Measurements from ENCODE around the gene KSR1.

KSR1 gene

DNA sequence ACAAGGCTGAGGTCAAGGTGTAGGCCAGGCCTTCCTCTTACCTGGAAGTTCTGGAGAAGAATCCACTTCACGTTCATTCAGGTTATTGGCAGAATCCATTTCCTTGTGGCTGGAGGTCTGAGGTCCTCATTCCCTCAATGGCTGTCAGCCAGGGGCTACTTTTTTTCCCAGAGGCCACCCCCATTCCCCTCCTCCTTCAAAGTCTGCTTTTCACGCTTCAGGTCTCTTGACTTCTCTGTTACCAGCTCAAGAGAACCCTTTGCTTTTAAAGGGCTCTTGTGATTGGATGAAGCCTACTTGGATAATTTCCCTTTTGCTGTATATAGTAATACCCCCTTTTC is 119.6 kb downstream of the KSR1 start:
- POLR2A ChIA-PET, result no interaction called here
- TF ChIP-seq, protein P1, sequence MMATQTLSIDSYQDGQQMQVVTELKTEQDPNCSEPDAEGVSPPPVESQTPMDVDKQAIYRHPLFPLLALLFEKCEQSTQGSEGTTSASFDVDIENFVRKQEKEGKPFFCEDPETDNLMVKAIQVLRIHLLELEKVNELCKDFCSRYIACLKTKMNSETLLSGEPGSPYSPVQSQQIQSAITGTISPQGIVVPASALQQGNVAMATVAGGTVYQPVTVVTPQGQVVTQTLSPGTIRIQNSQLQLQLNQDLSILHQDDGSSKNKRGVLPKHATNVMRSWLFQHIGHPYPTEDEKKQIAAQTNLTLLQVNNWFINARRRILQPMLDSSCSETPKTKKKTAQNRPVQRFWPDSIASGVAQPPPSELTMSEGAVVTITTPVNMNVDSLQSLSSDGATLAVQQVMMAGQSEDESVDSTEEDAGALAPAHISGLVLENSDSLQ (IDR thresholded peaks at IDR 0.05), result no peak
- TF ChIP-seq L3MBTL2 (conservative IDR thresholded peaks at IDR 0.05) (no peak), FOXK2 (IDR thresholded peaks at IDR 0.05) (no peak), CTBP1 (IDR thresholded peaks at IDR 0.05; ENCODE audit: borderline replicate concordance) (no peak), ZNF384 (IDR thresholded peaks at IDR 0.05) (no peak), FOXA1 (IDR thresholded peaks at IDR 0.05) (no peak), LEF1 (IDR thresholded peaks at IDR 0.05; ENCODE audit: borderline replicate concordance) (no peak), BHLHE40 (IDR thresholded peaks at IDR 0.05; ENCODE audit: borderline replicate concordance) (no peak), TARDBP (IDR thresholded peaks at IDR 0.05) (no peak), NFRKB (IDR thresholded peaks at IDR 0.05) (no peak)
- CTCF ChIA-PET, result interaction anchor here (2.0 kb wide), 1 partner anchor 24 kb away, joined by 5 read pairs; no protein-coding TSS in a partner anchor
- no peak for DNase-seq (ENCODE audit: extremely low spot score)

DNA sequence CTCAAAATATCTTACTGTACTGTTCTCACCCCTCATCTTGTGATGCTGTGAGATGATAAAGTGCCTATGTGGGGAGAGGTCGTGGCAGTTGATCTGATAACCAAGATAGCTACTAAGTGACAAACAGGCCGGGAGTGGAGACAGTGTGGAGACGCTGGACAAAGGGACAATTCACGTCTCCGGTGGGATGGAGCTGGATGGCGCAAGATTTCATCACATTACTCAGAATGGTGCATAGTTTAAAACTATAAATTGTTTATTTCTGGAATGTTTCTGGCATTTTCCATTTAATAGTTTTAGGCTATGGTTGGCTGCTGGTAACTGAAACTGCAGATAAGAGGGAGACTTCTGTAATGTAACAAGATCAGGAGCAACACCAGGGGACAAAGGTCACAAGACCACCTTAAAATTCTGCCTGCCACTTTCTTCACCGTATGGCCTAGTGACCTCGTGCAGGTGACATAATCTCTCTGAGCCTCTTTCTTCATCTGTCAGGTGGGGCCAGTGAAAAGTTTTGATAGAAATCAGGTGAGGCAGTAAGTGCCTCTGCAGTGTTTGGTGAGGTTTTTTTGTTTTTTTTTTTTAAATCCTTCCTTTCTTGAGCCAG is 120.3 kb downstream of the KSR1 start:
- DNase-seq (ENCODE audit: extremely low spot score), result no peak
- TF ChIP-seq ARNT (IDR thresholded peaks at IDR 0.05) (no peak), FOXK2 (IDR thresholded peaks at IDR 0.05) (no peak), ELF4 (IDR thresholded peaks at IDR 0.05) (no peak), ZNF384 (IDR thresholded peaks at IDR 0.05) (no peak), CTBP1 (IDR thresholded peaks at IDR 0.05; ENCODE audit: borderline replicate concordance) (no peak), HDGF (IDR thresholded peaks at IDR 0.05; ENCODE audit: borderline replicate concordance) (no peak), FOXM1 (IDR thresholded peaks at IDR 0.05; ENCODE audit: borderline replicate concordance) (no peak), L3MBTL2 (conservative IDR thresholded peaks at IDR 0.05) (no peak), SP1 (IDR thresholded peaks at IDR 0.05) (no peak), FOXA1 (IDR thresholded peaks at IDR 0.05) (no peak), BHLHE40 (IDR thresholded peaks at IDR 0.05; ENCODE audit: borderline replicate concordance) (no peak), NFRKB (IDR thresholded peaks at IDR 0.05) (no peak)
- TF ChIP-seq, protein P1 (IDR thresholded peaks at IDR 0.05), result no peak
- POLR2A ChIA-PET, result interaction anchor here (0.7 kb wide), 1 partner anchor 82 kb away, joined by 3 read pairs; no protein-coding TSS in a partner anchor
- CTCF ChIA-PET, result interaction anchor here (0.6 to 1.4 kb wide), 2 partner anchors 23 to 56 kb away, joined by 3 to 4 read pairs; no protein-coding TSS in a partner anchor

DNA sequence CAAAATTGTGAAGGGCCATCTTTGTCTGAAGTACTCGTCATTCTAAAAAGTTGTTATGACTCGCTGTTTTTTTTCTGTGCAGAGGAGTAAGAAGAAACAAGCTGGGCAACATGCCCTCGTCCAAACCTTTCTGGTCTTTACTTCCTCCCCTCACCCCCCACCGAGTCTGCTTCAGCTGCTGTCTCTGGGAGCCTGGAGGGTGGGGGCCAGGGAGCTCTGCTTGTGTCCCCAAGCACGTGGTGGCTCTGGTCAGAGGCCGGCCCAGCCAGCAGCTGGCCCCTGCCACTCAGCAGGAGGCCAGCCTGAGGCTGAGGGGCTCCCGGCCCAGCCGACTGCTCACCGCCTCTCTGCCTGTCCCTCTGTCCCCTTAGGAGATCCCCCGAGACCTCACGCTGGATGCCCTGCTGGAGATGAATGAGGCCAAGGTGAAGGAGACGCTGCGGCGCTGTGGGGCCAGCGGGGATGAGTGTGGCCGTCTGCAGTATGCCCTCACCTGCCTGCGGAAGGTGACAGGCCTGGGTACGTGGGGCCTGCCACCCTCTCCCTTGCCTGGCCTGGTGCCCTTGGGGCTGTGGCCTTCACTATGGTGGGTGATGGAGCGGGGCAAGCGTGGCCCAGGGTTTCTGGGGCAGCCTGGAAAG is 121.0 kb downstream of the KSR1 start:
- DNase-seq (ENCODE audit: extremely low spot score), result no peak
- ChIA-PET POLR2A (interaction anchor here (0.7 kb wide), 1 partner anchor 83 kb away, joined by 3 read pairs; no protein-coding TSS in a partner anchor), CTCF (interaction anchor here (1.2 to 1.4 kb wide), 2 partner anchors 22 to 33 kb away, joined by 3 to 4 read pairs; no protein-coding TSS in a partner anchor)
- TF ChIP-seq SP1 (IDR thresholded peaks at IDR 0.05) (no peak), HDGF (IDR thresholded peaks at IDR 0.05; ENCODE audit: borderline replicate concordance) (no peak), CTBP1 (IDR thresholded peaks at IDR 0.05; ENCODE audit: borderline replicate concordance) (no peak), SUZ12 (IDR thresholded peaks at IDR 0.05) (no peak), LEF1 (IDR thresholded peaks at IDR 0.05; ENCODE audit: borderline replicate concordance) (no peak), NFRKB (IDR thresholded peaks at IDR 0.05) (no peak), ARNT (IDR thresholded peaks at IDR 0.05) (no peak)
- TF ChIP-seq, protein P1 (IDR thresholded peaks at IDR 0.05), result no peak

DNA sequence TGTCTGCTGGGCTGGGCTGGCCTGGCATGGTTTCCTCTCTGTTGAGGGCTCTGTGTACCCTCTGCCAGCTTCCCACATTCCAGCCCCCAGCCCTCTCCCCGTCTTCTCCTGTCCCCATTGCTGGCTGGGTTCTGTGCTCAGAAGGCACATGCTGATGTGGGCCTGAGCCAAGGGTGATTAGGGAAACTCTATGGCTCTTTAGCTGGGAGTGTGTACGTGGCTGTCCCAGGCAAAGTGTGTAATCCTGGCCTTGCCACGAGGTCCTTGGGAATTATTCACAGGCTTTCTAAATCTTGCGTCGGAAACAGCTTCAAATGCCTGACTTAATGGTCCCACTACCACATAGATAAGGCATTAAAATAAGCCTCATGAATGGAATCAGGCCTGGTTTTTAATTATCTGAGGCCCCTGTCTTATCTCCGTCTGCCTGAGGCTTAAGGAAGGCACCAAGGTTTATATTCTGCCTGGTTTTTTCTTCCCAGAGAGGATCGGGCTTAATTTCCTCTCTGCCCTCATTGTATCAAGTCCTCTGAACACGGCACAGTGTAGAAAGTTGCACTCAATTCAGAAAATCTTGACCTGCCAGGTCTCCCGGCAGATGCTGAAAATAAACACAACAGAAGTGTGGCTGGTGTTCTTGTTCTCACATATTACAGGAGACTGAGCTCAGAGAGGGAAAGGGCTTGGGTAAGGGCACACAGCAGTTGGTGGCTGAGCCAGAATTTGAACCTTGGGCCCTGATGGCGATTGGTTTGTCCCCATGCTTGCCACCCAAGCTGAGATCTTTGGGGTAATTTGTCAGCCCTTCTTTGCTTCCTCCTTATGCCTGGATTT is 121.9 kb downstream of the KSR1 start:
- CTCF ChIA-PET, result interaction anchor here (0.5 to 1.2 kb wide), 5 partner anchors 22 to 224 kb away, joined by 3 to 9 read pairs (median 3); no protein-coding TSS in a partner anchor
- TF ChIP-seq FOXM1 (IDR thresholded peaks at IDR 0.05; ENCODE audit: borderline replicate concordance) (no peak), CTBP1 (IDR thresholded peaks at IDR 0.05; ENCODE audit: borderline replicate concordance) (no peak), LEF1 (IDR thresholded peaks at IDR 0.05; ENCODE audit: borderline replicate concordance) (no peak), ELF4 (IDR thresholded peaks at IDR 0.05) (no peak), L3MBTL2 (conservative IDR thresholded peaks at IDR 0.05) (no peak), FOXK2 (IDR thresholded peaks at IDR 0.05) (no peak)
- TF ChIP-seq, protein P1 (IDR thresholded peaks at IDR 0.05), result no peak
- DNase-seq (ENCODE audit: extremely low spot score), result no peak
- POLR2A ChIA-PET, result interaction anchor here (0.6 to 1.1 kb wide), 2 partner anchors 122 to 255 kb away, joined by 3 read pairs; partner anchors contain the start of gene KSR1

DNA sequence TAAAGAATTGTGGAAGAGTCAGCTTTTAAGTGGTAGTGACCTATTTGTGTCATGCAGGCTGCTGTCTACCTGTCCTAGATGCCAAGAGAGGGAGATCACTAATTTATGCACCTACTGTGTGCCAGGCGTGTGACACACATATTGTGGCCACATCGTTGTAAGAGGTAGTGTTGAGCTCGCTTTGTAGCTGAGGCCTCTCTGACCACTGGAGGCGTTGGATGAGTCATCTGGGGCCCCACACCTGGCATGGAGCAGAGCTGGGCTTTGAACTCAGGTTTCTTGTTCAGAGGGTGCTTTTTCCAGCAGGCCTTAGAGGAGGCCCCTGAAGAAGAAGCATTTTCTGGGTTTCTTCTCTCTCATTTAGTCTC is 122.5 kb downstream of the KSR1 start:
- DNase-seq (ENCODE audit: extremely low spot score), result no peak

More for the DNA sequence above, 122.5 kb downstream of the KSR1 start:
- TF ChIP-seq SUZ12 (IDR thresholded peaks at IDR 0.05) (no peak), TARDBP (IDR thresholded peaks at IDR 0.05) (no peak), BHLHE40 (IDR thresholded peaks at IDR 0.05; ENCODE audit: borderline replicate concordance) (no peak), L3MBTL2 (conservative IDR thresholded peaks at IDR 0.05) (no peak)
- CTCF ChIA-PET, result interaction anchor here (0.9 to 1.1 kb wide), 3 partner anchors 21 to 225 kb away, joined by 3 to 9 read pairs (median 4); no protein-coding TSS in a partner anchor
- POLR2A ChIA-PET, result interaction anchor here (1.1 kb wide), 1 partner anchor 123 kb away, joined by 3 read pairs; the partner anchor contains the start of gene KSR1
